Adrenal gland (tissue), 12 donors: ENCODE measurements around the gene HNRNPC. TPM values are rescaled to one million over a fixed set of nuclear protein-coding genes. Genes with fewer than 3 reads are reported as not detected.

Experiments used
- DNase-seq, 7 donors: peaks; one replicate each; pipeline ENCODE4 v3.0.0-alpha.2; 2019 to 2020
- H3K27ac ChIP-seq, 5 donors: fragments of 200-600 bp; sonication (generic) in 4 of 5; 1 replicate in 3 of 5; 2 replicates in 2 of 5; pipeline versions ENCODE4 v1.5.1 to v1.8.0; 2016 to 2020; ENCODE audit warnings: mild to moderate bottlenecking in 1 of 5
- H3K27me3 ChIP-seq: fragments of 200-600 bp; 2 replicates; pipeline ENCODE4 v1.8.0; 2021
- H3K36me3 ChIP-seq, 2 donors: fragments of 200-600 bp; replicated peaks in 1 of 2; 1 replicate in 1 of 2; 2 replicates in 1 of 2; pipeline versions ENCODE4 v1.5.1 to v1.8.0; 2018 to 2022
- H3K4me1 ChIP-seq, 2 donors: fragments of 200-600 bp; replicated peaks in 1 of 2; 1 replicate in 1 of 2; 2 replicates in 1 of 2; pipeline versions ENCODE4 v1.5.1 to v1.8.0; 2018 to 2021
- H3K4me3 ChIP-seq, 4 donors: fragments of 200-600 bp; sonication (generic) in 3 of 4; one replicate each; pipeline ENCODE4 v1.5.1; 2016 to 2018
- H3K9me3 ChIP-seq, 3 donors: fragments of 200-600 bp; sonication (generic) in 1 of 3; replicated peaks in 1 of 3; 1 replicate in 2 of 3; 2 replicates in 1 of 3; pipeline versions ENCODE4 v1.5.1 to v1.8.0; 2016 to 2021
- CTCF ChIP-seq, 6 experiments: fragments of 450-650 bp in 4 of 6; fragments of 200-600 bp in 2 of 6; sonication (generic) in 1 of 6; IDR thresholded peaks; 1 replicate in 5 of 6; 2 replicates in 1 of 6; pipeline versions ENCODE4 v1.5.1 to v1.8.0; 2016 to 2021; ENCODE audit warnings: antibody characterized with exemption in 6 of 6, mild to moderate bottlenecking in 2 of 6, moderate library complexity in 1 of 6
- POLR2A ChIP-seq, 2 donors: fragments of 450-650 bp; IDR thresholded peaks; one replicate each; pipeline ENCODE4 v1.6.1; 2017; ENCODE audit warnings: antibody characterized with exemption in 2 of 2, mild to moderate bottlenecking in 2 of 2, moderate library complexity in 1 of 2
- WGBS, 4 donors: extraction: QIAGEN DNeasy Blood & Tissue Kit in 2 of 4; methylation state at CpG; one replicate each; pipeline versions ENCODE4 v1.1.5 to v1.1.7; 2013 to 2017; 5-methylcytosine and 5-hydroxymethylcytosine counted together
- intact Hi-C, 2 donors: fragments of 100-400 bp; cut with DNase I; formaldehyde crosslinking; loops; one replicate each; pipeline versions ENCODE4 v1.14.1 to v1.15.0; 2022 to 2023
- polyA plus RNA-seq, 3 donors: library from polyadenylated mRNA; stranded (reverse); fragments of 200-250 nt in 2 of 3; fragments of 350-450 nt in 1 of 3; fragmentation: Illumina TruSeq in 1 of 3; extraction: RNeasy Lipid Tissue Mini Kit (QIAGEN cat#74804) in 1 of 3; gene quantifications; one replicate each; pipeline ENCODE4 v1.2.3, GENCODE V29; 2013 to 2014
- total RNA-seq, 9 donors: library from RNA; depleted of rRNA in 4 of 9; stranded (reverse); fragments of >200 nt in 4 of 9; fragments of 120-200 nt in 1 of 9; fragmentation: NEBNext Ultra II Directional in 1 of 9; extraction: Animal tissue kit (Norgen Biotek cat#: 25700) in 1 of 9; gene quantifications; one replicate each; pipeline versions ENCODE4 v1.1.0 to v1.2.4, GENCODE V29; 2013 to 2023
- donor health status: healthy with polysubstance abuse.
- donor health status: Bipolar disorder and iron deficiency.
- donor health status: DM: yes; HTN: yes; CAD: no.
- donor health status: DM: no; HTN: no; CAD: no.
- donor health status: DM: no; HTN: no; CAD: no.
- donor health status: DM: yes; HTN: yes; CAD: no.

HNRNPC gene
- total and polyA plus RNA-seq, 12 donors, result 399 to 905 (median 531) TPM

- WGBS, 4 donors, result 43 to 67% (median 56%) methylated on average over 4 of the region's 4 CpGs
- peaks cover 0 to 70% of the 10 kb centered on the region in 2 donors for H3K36me3 ChIP-seq
- no peak for TF ChIP-seq POLR2A (IDR thresholded peaks at IDR 0.05)
- no peak for TF ChIP-seq CTCF (IDR thresholded peaks at IDR 0.05)
- no peaks in the 10 kb centered on the region for H3K9me3 ChIP-seq
- no peaks in the 10 kb centered on the region for H3K27me3 ChIP-seq
- no peak overlapping the region for H3K4me3 ChIP-seq
- intact Hi-C loops, result no loop called here
- H3K4me1 ChIP-seq, result peaks cover 29 to 64% of the 10 kb centered on the region in 2 donors
- DNase-seq, result no peak
- H3K27ac ChIP-seq, result peak overlapping the region in 3 of 5 donors; percentile 7 to 41 (median 39)
These were observed 13.7 kb downstream of the HNRNPC start for GRCh38 chr14:21255385-21256101.

GRCh38 chr14:21252149-21252548, 17.1 kb downstream of the HNRNPC start:
- Histone ChIP-seq H3K9me3 (no peaks in the 10 kb centered on the region), H3K4me1 (peaks cover 22 to 61% of the 10 kb centered on the region in 2 donors), H3K4me3 (no peak overlapping the region), H3K36me3 (peaks cover 0 to 58% of the 10 kb centered on the region in 2 donors), H3K27ac (no peak overlapping the region), H3K27me3 (no peaks in the 10 kb centered on the region)
- intact Hi-C loops, result no loop called here
- 81 to 88% (median 86%) methylated on average over 2 of the region's 2 CpGs for WGBS, 4 donors
- TF ChIP-seq POLR2A (IDR thresholded peaks at IDR 0.05) (no peak), CTCF (IDR thresholded peaks at IDR 0.05) (no peak)
- no peak for DNase-seq

DNA sequence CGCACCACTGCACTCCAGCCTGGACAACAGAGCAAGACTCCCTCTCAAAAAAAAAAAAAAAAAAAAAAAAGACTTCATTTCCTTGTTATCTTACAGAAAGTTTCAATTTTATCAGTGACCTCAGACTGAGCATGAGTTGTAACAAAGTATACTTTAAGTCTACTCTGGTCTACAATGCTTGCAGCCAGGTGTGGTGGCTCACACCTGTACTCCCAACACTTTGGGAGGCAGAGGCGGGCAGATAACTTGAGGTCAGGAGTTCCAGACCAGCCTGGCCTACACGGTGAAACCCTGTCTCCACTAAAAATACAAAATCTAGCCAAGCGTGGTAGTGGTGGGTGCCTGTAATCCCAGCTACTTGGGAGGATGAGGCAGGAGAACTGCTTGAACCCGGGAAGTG, 18.0 kb downstream of the HNRNPC start:
- Histone ChIP-seq H3K36me3 (peaks cover 0 to 52% of the 10 kb centered on the region in 2 donors), H3K4me3 (no peak overlapping the region), H3K27me3 (no peaks in the 10 kb centered on the region), H3K4me1 (peaks cover 24 to 61% of the 10 kb centered on the region in 2 donors), H3K9me3 (no peaks in the 10 kb centered on the region), H3K27ac (no peak overlapping the region)
- no peak for DNase-seq
- TF ChIP-seq POLR2A (IDR thresholded peaks at IDR 0.05) (no peak), CTCF (IDR thresholded peaks at IDR 0.05) (no peak)
- intact Hi-C loops, result no loop called here
- WGBS, 4 donors, result 94 to 99% (median 96%) methylated on average over 5 of the region's 5 CpGs

GRCh38 chr14:21248739-21249411, 20.4 kb downstream of the HNRNPC start:
- intact Hi-C loops, result loop anchor here in 1 of 2 donors (10.0 kb wide), 1 partner anchor 106 kb away; no protein-coding TSS in a partner anchor
- no peak for DNase-seq
- no peaks in the 10 kb centered on the region for H3K9me3 ChIP-seq
- TF ChIP-seq POLR2A (IDR thresholded peaks at IDR 0.05), result no peak
- no peak overlapping the region for H3K27ac ChIP-seq
- peaks cover 10 to 50% of the 10 kb centered on the region in 2 donors for H3K4me1 ChIP-seq
- H3K27me3 ChIP-seq, result no peaks in the 10 kb centered on the region
- H3K36me3 ChIP-seq, result peaks cover 0 to 48% of the 10 kb centered on the region in 2 donors
- H3K4me3 ChIP-seq, result no peak overlapping the region
- WGBS, 4 donors, result 81 to 86% (median 84%) methylated on average over 8 of the region's 8 CpGs
